ENCODE results near the gene PMFBP1. TPM values are rescaled to one million over a fixed set of nuclear protein-coding genes. Genes with fewer than 3 reads are reported as not detected.

Gene PMFBP1
- polyA plus RNA-seq, 1 donor (not counting 4 experiments of a cell fraction or from before 2014, with no cell fraction given): 0.92 TPM

DNA sequence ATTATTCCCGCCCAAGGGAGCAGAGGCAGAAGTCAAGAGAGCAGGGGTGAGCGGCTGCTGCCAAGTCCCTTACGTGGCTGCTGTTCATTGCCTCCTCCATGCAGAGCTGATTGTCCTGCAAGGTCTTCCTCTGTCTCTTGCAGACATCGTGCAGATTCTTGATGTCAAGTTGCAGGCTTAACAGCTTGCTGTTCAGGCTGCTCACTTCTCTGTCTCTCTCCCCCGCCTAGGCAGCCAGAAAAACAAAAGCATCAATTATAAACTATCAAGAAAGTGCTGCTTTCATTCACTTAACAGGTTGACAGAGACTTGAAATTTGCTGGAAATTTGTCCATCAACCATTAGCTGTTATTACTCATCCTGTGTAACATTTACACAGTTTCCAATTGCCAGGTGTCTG, 7.3 kb downstream of the PMFBP1 start:
- H3K4me3 ChIP-seq (ENCODE audit: control insufficient read depth in 2 of 3, extremely low read depth in 1 of 3, insufficient read depth in 2 of 3, low read depth in 1 of 3, low read length in 3 of 3): no peak overlapping the region
- H3K9ac ChIP-seq (ENCODE audit: control insufficient read depth, extremely low read depth, insufficient read depth, low read length): no peak overlapping the region
- no peak overlapping the region for H3K27ac ChIP-seq (ENCODE audit: control insufficient read depth, insufficient read depth, low read length)
- dilution Hi-C loops (cut with MboI; ENCODE audit: extremely low pct_ligation_motif_present, low sequenced_read_pairs): no loop called here
- no peak overlapping the region for H3K4me2 ChIP-seq (ENCODE audit: control insufficient read depth, extremely low read depth, insufficient read depth, low read depth, low read length)
- TF ChIP-seq, protein P1, sequence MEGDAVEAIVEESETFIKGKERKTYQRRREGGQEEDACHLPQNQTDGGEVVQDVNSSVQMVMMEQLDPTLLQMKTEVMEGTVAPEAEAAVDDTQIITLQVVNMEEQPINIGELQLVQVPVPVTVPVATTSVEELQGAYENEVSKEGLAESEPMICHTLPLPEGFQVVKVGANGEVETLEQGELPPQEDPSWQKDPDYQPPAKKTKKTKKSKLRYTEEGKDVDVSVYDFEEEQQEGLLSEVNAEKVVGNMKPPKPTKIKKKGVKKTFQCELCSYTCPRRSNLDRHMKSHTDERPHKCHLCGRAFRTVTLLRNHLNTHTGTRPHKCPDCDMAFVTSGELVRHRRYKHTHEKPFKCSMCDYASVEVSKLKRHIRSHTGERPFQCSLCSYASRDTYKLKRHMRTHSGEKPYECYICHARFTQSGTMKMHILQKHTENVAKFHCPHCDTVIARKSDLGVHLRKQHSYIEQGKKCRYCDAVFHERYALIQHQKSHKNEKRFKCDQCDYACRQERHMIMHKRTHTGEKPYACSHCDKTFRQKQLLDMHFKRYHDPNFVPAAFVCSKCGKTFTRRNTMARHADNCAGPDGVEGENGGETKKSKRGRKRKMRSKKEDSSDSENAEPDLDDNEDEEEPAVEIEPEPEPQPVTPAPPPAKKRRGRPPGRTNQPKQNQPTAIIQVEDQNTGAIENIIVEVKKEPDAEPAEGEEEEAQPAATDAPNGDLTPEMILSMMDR (optimal IDR thresholded peaks at IDR 0.05 in 1 of 3, IDR thresholded peaks at IDR 0.05 in 1 of 3, conservative IDR thresholded peaks at IDR 0.05 in 1 of 3; ENCODE audit: extremely low read depth in 1 of 3, insufficient read depth in 2 of 3, low read length in 3 of 3): no peak
- no peak for TF ChIP-seq EZH2 (IDR thresholded peaks at IDR 0.05; ENCODE audit: low read length)
- no peaks in the 10 kb centered on the region for H3K9me1 ChIP-seq (ENCODE audit: control insufficient read depth, extremely low read depth, insufficient read depth, low read length)
- H3K9me3 ChIP-seq (ENCODE audit: control insufficient read depth, low read depth, low read length): no peaks in the 10 kb centered on the region
- H4K20me1 ChIP-seq (ENCODE audit: control insufficient read depth, extremely low read depth, insufficient read depth, low read length): no peaks in the 10 kb centered on the region
- DNase-seq (ENCODE audit: low read depth, low spot score) (no peak), FAIRE-seq (no peak)
- no peaks in the 10 kb centered on the region for H3K27me3 ChIP-seq (ENCODE audit: control insufficient read depth, extremely low read depth, insufficient read depth, low read length)
- no peak overlapping the region for H2AFZ ChIP-seq (ENCODE audit: control insufficient read depth, low read length)
- no peaks in the 10 kb centered on the region for H3K79me2 ChIP-seq (ENCODE audit: control insufficient read depth, insufficient read depth, low read length)
- no peaks in the 10 kb centered on the region for H3K4me1 ChIP-seq (ENCODE audit: control insufficient read depth, extremely low read depth, insufficient read depth, low read length)
- no peaks in the 10 kb centered on the region for H3K36me3 ChIP-seq (ENCODE audit: control insufficient read depth in 2 of 2, extremely low read depth in 1 of 2, insufficient read depth in 2 of 2, low read length in 2 of 2)

- H3K27me3 ChIP-seq (ENCODE audit: control insufficient read depth, extremely low read depth, insufficient read depth, low read length): no peaks in the 10 kb centered on the region
- FAIRE-seq: no peak
- no peak for DNase-seq (ENCODE audit: low read depth, low spot score)
Observed at GRCh38 chr16:72162105-72162692, 9.8 kb downstream of the PMFBP1 start.

More at GRCh38 chr16:72162105-72162692, 9.8 kb downstream of the PMFBP1 start:
- no peak overlapping the region for H3K4me2 ChIP-seq (ENCODE audit: control insufficient read depth, extremely low read depth, insufficient read depth, low read depth, low read length)
- H3K27ac ChIP-seq (ENCODE audit: control insufficient read depth, insufficient read depth, low read length): no peak overlapping the region
- no peaks in the 10 kb centered on the region for H4K20me1 ChIP-seq (ENCODE audit: control insufficient read depth, extremely low read depth, insufficient read depth, low read length)
- no peak overlapping the region for H3K4me3 ChIP-seq (ENCODE audit: control insufficient read depth in 2 of 3, extremely low read depth in 1 of 3, insufficient read depth in 2 of 3, low read depth in 1 of 3, low read length in 3 of 3)
- no peak for TF ChIP-seq EZH2 (IDR thresholded peaks at IDR 0.05; ENCODE audit: low read length)
- TF ChIP-seq, protein P1 (optimal IDR thresholded peaks at IDR 0.05 in 1 of 3, IDR thresholded peaks at IDR 0.05 in 1 of 3, conservative IDR thresholded peaks at IDR 0.05 in 1 of 3; ENCODE audit: extremely low read depth in 1 of 3, insufficient read depth in 2 of 3, low read length in 3 of 3): no peak
- no peaks in the 10 kb centered on the region for H3K9me1 ChIP-seq (ENCODE audit: control insufficient read depth, extremely low read depth, insufficient read depth, low read length)
- H3K4me1 ChIP-seq (ENCODE audit: control insufficient read depth, extremely low read depth, insufficient read depth, low read length): no peaks in the 10 kb centered on the region
- H3K9ac ChIP-seq (ENCODE audit: control insufficient read depth, extremely low read depth, insufficient read depth, low read length): no peak overlapping the region
- no peak overlapping the region for H2AFZ ChIP-seq (ENCODE audit: control insufficient read depth, low read length)
- dilution Hi-C loops (cut with MboI; ENCODE audit: extremely low pct_ligation_motif_present, low sequenced_read_pairs): no loop called here
- H3K36me3 ChIP-seq (ENCODE audit: control insufficient read depth in 2 of 2, extremely low read depth in 1 of 2, insufficient read depth in 2 of 2, low read length in 2 of 2): no peaks in the 10 kb centered on the region
- H3K9me3 ChIP-seq (ENCODE audit: control insufficient read depth, low read depth, low read length): no peaks in the 10 kb centered on the region
- no peaks in the 10 kb centered on the region for H3K79me2 ChIP-seq (ENCODE audit: control insufficient read depth, insufficient read depth, low read length)

Measured in keratinocyte (primary cell).